M059J (cell line): Measurements from ENCODE around the gene CYLD. TPM values are rescaled to one million over a fixed set of nuclear protein-coding genes. Genes with fewer than 3 reads are reported as not detected.

Experiments used
- DNase-seq: peaks from one replicate; pipeline ENCODE4 v3.0.0-alpha.2; 2012; ENCODE audit warnings: low read depth
- total RNA-seq: library from RNA; depleted of rRNA; stranded (reverse); fragments of >200 nt; shearing (Covaris generic); gene quantifications from 2 replicates; pipeline ENCODE4 v1.2.3, GENCODE V29; 2014

The CYLD gene
- total RNA-seq, 1 experiment from 2014 or later, result 68.6 TPM

DNA sequence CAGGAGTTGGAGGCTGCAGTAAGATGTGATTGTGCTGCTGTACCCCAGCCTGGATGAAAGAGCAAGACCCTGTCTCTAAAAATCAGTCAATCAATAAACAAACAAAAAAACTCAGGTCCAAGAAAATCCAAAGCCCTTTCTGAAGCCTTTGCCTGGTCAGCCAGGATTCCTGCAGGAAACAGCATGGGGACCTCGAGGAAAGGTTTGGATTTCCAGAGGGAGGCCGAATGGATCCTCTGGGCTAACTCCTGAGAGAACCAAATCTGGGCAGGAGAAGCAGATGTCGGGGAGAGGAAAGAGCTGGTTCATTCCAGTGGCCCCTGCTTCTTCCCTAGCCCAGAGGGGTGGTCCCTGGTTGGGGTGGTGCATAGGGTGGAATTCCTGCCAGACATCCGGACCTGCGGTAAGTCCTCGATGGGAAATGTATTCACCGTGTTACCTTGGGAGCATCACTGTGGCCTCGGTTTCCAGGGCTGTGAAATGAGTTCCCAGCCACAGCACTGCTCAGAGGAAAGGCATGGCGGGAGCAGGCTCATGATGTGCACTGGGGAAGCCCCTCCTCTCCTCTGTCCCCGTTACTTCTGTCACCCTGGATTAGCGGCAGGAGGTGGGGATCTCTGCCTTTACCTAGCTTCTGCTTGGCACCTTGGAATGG lies 75.1 kb downstream of the CYLD start:
- no peak for DNase-seq

DNA sequence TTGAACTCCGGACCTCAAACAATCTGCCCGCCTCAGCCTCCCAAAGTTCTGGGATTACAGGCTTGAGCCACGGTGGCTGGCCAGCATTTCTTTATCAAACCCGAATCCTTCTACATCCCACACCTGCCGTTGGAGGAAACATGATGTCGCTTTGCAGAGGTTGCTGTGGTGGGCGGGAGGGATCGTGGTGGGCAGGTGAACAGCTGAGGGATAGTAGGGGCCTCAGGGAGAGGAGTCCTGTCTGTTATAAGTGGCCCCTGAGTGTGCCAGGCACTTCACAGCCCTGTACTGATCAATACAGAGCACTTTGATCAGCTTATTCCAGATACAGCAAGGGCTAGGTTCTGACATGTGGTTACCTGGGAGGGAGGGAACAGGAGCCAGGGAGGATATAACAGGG lies 76.5 kb downstream of the CYLD start:
- no peak for DNase-seq

DNA sequence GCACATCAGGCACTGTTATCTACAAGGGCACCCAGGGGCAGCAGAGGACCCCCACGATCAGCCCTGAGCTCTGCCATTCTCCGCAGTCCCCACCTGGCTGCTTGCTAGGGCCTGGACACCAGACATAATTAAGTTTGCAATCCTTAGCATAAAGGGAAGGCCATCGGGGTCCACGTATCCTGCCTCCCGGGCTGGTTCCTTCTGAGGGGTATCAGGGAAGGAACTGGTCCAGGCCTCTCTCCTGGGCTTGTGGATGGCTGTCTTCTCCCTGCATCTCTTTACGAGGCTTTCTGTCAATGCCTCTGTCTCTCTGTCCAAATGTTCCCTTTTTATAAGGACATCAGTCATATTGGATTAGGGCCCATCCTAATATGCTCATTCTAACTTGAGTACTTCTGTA lies 77.8 kb downstream of the CYLD start:
- no peak for DNase-seq

DNA sequence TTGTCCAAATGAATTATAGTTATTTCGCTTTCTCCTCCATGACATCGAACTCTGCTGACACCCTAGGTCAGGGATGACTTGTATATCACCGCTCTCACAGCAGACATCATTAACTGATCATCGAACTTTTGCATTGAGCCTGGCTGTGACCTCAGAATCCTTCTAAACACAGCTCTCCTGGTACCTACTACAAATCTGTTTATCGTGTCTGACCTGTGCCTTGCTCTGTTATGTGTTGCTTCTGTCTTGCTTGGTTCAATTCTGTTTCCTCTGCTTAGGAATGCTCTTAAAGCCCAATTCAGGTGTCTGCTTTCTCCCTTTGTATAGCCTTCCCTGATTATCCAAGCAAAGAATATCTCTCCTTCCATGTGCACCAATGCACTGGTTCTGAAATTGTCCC lies 78.3 kb downstream of the CYLD start:
- no peak for DNase-seq

DNA sequence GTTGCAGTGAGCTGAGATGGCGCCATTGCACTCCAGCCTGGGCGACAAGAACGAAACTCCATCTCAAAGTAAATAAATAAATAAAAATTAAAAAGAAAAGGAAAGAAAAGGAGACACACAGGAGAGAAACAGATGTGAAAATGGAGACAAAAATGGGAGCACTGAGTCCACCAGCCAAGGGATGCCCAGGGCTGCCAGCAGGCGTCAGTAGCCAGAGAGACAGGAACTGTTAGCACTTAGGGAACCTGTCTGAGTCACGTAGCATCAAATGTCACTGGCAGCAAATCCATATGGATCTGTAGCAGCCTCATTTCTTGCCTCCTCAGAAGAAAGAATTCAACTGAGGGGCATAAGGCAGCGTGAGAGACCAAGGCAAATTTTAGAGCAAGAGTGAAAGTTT lies 79.7 kb downstream of the CYLD start:
- peak; percentile 56 for DNase-seq

DNA sequence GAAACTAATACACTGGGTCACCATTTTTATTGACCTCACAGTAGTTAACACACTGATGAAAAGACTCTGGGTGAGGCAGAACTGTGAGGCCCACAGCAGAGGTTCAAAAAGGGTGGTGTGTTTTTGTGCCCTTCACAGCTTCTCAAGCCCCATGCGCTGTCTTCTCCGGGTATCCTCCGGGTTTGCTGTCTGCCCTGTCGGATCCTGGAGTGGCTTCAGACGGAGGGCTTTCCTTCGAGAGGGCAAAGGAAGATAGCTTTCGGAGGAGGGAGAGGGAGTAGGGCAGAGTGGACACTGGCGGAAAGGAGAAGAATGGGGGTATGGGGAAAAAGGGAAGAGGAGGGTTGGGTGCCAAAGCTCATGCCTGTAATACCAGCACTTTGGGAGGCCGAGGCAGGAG lies 80.8 kb downstream of the CYLD start:
- DNase-seq, result no peak

DNA sequence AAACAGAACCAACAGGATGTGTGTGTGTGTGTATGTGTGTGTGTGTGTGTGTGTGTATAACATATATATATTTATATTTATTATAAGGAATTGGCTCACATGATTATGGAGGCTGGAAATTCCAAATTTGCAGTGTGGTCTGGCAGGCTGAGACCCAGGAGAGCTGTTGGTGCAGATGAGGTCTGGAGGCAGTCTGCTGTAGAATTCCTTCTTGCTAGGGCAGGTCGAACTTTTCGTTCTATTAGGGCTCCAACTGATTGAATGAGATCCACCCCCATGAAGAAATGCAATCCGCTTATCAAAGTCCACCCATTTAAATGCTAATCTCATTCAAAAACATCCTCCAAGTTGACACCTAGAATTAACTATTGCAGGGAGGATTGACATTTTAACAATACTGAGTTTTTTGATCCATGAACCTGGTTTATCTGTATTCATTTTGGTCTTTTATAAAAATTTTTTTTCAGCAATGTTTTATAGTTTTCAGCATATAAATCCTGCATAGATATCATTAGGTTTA lies 85.0 kb downstream of the CYLD start:
- DNase-seq, result no peak

DNA sequence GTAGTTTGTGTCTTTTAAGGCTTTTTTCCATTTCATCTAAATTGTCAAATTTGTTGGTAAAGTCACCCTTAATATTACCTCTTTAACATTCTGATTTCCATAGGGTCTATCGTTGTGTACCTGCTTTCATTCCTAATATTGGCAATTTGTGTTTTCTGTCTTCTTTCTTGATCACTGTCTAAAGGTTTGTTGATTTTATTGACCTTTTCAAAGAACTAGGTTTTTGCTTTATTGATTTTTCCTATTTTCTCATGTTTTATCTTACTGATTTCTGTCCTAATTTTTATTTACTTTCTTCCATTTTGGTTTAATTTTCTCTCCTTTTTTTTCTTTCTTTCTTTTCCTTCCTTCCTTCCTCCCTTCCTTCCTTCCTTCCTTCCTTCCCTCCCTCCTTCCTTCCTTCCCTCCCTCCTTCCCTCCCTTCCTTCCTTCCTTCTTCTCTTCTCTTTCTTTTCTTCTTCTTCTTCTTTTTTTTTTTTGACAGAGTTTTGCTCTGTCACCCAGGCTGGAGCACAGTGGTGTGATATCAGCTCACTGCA lies 86.3 kb downstream of the CYLD start:
- no peak for DNase-seq

DNA sequence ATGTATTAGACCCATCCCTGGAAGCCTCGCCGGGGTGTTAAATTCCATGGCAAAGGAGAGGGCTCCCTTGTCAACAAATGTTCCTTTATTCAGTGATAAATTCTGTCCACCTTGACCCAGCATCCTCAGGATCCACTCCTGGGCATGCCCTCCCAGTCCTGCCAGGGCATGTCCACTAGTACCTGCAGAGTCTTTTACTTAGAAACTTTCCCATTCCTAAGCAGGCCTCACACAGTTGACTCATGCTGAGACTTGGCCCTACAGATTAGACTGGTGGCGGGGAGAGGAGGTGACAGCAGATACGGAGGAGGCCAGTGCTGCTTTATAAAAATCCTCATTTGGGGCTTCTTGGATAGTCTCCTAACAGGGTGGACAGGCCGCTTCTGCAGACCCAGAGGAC lies 88.8 kb downstream of the CYLD start:
- DNase-seq, result no peak

DNA sequence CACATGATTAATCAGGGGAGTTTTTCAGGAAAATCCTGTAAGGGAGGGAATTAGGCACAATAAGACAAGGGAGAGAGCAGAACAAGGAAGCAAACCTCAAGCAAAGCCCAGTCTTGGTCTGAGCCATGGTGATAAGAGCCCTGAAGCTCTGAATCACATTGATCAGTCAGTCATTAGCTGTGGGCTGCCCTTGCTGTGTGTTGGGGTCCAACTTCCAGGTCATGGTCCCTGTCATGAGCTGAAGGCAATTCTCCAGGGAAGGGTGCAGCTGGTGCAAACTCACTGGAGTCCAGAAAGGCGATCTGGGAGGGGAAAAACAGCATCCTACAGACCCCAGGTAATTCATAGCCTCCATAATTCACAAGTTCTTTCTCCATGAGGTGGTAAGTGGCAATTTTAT lies 89.9 kb downstream of the CYLD start:
- no peak for DNase-seq

DNA sequence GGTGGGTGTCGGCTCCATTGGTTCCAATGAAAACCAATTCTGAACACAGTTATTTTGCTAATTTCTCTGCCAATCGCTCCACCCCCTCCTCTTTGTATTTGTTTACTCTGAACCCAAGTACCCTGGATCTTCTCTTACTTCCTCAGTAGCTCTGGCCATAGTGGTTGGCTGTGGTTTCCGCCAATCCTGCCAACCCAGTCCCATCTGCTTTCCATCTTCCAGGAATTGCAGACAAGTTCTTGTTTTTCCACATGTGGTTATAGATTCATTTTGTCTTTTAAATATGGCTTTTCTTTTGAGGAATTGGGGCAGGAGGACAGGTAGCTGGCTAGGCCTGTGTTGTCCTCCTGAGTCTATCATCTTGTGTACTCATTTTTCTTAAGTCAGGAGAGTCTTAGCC lies 92.0 kb downstream of the CYLD start:
- no peak for DNase-seq

DNA sequence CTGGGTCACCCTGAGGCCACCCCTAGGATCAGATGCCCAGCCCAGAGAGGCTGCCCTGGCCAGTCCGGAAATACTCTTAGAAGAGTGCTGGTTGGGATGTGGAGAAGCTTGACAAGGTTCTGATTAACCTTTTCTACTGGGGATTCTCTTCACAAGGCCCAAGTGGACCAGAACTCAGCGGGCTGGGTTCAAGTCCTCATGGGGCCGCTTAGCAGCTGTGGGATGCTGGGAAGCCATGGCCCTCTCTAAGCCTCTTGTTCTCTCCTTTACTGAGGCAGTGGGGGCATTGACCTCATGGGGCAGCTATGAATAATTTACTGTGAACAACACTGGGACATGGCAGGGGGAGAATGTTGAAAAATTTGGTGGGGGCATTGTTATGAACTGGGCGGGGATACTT lies 92.8 kb downstream of the CYLD start:
- DNase-seq, result no peak

DNA sequence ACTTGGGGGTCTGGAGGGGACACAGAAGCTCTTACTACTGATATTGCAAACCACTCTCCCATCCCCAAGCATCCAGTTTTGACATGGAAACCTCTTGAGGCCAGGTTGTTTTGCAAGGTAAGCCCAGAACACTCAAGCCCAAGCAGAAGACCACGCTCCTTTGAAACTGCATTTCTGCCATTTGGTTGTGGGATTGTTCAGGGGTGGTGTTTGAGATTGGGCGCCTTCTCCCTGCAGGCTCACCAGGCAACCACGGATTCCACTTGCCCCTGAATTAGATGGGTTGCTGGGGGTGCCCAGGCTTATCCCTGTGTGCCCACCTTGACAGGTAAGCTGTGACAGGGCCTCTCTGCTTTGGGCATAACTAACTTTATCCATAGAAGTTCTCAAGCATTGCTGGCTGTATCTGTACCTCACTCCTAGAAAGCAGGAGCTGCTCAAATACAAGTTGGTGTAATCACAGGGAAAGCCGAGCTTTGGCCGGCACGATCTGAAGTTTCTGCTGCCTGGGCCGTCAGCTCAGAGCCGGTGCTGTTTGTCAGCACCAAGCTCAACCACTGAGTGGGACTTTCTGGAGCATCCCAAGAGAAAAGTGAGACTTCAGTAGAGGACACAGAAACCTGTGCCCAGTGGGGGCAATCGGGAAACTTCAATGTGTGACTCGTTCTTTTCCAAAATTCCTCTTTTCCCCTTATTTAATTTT lies 93.6 kb downstream of the CYLD start:
- no peak for DNase-seq

DNA sequence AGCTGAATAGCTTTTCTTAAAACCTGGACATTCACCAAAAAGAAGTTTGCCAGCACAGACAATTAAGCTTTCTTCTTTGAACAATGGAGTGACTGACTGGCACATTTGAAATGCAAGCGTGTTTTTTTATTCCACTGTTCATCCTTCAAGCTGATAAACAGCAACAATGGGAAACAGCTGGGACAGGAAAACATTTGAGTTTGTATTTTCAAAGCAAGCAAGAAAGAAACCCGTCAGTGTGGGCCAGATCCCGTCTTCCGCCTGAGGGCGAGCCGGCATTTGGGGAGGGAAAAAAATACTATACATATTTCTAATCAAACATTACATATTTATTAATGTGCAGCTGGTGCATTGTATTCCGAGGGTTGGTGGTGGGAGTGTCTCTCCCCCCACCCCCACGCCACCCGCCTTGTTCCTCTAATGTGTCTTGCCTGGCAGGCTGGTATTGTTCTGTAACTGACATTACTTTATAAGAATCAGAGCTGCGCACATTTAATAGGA lies 94.3 kb downstream of the CYLD start:
- no peak for DNase-seq

DNA sequence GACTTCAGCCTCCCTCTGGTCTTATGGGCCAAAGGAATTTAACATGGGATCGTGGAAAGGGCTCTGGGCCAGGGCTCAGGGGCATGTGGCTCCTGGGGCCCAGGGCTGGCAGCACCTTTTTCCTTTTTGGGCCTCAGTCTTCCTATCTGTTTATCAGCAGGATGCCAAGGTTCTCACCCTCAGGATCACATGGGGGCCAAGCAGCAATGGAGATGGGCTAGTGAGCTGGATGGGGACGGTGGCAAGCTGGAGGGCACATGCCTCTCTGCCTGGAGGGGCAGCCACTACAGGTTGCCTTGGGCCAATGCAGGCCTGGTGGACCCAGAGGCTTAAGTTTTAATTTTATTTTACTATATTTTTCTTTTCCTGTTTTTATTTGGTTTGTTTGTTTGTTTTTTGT lies 95.4 kb downstream of the CYLD start:
- no peak for DNase-seq

DNA sequence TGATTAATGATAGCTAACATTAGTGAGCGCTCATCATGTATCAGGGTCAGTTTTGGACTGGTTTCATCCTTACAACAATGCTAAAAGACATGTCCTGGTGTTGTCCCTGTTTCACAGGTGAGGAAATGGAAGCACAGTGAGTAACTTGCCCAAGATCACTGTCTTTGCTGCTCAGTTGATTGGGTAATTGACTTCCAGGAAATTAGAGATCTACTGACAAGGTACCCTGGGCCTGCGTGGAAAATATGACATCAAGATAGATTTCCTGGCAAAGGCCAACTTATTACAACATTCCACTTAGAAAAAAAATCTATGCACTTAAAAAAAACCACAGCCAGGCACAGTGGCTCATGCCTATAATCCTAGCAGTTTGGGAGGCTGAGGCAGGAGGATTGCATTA lies 96.3 kb downstream of the CYLD start:
- peak; percentile 16 for DNase-seq

DNA sequence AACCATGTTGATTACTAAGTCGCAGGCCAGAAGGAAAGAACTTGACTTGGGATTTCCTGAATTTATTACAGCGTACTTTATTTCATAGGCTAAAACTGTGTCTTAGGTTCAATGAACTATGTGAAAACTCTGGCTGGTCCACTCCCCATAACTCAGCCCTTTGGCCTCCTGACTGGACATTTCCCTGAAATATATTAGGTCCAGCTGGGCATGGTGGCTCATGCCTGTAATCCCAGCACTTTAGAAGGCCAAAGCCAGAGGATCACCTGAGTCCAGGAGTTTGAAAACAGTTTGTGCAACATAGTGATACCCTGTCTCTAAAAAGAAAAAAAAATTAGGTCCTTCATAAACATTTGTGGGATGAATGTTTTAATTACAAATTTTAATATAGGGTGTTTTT lies 97.0 kb downstream of the CYLD start:
- DNase-seq, result no peak

DNA sequence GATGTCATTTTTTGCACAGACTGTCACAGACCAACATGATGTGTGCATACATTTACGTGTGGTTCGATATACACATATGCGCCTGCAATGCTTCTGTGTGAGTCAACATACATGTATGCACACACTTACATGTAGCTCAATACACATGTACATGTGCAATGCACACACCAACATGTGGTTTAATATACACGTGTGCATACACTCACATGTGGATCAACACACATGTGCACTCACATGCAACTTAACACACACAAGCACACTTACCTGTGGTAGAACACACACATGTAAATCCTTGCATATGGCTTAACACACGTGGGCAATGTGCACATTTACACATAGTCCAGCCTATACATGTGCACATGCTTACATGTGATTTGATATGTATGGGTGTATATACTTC lies 97.5 kb downstream of the CYLD start:
- DNase-seq, result no peak

DNA sequence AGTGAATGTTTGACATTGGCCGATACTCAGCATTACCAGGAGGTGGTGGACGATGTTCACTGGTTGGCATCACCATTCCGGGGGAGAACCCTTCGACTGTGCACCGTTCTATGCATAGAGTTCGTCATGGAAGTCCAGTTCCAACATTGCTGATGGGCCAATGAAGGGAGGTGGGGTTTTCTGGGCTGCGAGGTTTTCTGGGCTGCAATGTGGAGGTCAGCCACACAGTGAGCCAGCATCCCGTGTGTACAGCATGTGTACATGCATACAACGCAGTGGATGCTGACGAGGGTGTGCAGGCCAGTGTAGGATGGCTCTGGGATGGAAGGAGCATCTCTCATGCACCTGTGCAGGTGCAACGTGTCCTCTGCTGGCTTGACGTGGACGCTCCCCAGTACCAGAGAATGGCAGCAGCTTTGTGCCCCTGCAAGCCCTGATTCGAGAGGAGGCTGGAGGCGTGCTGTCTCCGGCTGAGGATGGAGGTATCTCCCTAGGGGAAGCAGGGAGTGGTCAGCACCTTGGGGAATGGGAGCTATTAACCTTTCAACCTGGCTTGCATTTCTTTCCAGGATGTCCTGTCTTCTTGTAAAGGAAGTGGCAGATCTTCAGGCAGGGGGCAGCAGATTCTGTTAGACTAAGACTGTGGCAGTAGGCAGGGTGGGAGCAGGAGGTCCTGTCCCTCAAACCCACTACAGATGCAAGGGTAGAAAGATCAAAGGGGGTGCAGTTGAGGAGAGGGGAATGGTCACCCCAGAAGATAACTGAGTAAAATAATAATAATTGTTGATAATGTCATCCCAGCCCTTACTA lies 98.2 kb downstream of the CYLD start:
- DNase-seq, result no peak

DNA sequence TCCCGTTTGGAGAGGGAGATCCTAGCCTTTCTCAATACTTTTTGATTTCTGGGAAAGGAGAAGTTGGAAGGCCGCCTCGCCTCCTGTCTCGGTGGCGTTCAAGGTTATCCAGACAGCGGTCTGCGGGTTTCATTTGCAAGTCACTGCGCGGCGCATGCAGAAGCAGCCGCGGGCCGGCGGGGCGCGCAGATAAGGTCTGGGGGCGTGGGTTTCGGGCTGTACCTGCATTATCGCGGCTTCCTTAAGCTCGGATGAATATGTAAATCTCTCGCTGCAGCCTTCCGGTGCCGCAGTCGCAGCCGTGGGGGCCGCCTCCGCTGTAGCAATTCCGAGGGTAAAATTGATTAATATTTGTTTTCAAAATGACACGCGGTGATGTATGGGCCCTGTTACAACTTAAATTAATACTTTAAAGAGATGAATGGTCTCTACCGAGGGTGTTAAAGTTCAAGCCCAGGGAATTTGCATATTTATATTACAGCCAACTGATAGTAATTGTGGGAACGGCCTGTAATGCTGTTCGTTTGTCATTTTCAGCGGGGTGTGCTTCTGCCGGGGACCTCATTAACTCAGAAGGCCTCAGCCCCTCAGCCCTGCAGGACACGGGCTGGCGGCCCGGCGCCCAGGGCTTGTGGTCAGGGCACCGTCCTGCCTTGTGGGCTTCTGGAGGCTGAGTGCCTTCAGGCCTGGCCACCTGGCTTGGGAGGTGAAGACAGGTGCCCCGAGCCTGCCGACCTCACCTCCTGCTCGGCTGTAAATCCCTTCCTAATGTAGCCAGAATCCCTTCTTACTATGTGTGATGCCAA lies 99.4 kb downstream of the CYLD start:
- DNase-seq, result no peak

DNA sequence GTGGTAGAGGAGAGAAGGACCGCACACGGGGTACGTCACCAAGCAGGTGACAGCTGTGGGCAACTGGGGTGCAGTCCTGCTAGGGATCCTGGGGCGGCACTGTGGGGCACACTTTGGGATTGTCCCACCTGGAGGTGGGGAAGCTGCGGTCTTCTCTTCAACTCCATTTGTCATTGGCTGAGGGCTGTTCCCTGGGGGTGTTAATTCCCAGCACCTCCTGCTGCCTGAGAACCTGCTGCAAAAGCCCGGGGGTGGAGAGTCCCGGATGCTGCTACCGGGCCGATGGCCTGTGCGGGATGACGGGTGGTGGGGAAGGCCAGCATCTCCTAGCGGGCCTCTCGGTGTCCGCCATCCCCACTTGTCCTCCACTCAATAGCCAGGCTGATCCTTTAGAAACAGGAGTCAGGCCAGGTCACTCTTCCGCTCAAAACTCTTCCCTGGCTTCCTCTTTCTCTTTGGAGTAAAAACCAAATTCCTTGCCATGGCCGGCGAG lies 100.2 kb downstream of the CYLD start:
- DNase-seq, result no peak
